Smooth muscle cell (in vitro differentiated cells): Measurements from ENCODE around the gene RASD1. TPM values are rescaled to one million over a fixed set of nuclear protein-coding genes. Genes with fewer than 3 reads are reported as not detected.
A peak's percentile ranks its signal among the peaks of the same experiment; 100 is the strongest.

Experiments
- DNase-seq: peaks from one replicate; lab custom pipeline; 2025; ENCODE audit not compliant: unreplicated experiment; lab: John Stamatoyannopoulos, UW
- H2AFZ ChIP-seq: fragments of 200-600 bp; sonication (generic); 2 replicates; pipeline ENCODE4 v1.6.0; 2016; ENCODE audit warnings: antibody characterized with exemption, low read depth, mild to moderate bottlenecking
- H3F3A ChIP-seq: fragments of 200-600 bp; sonication (generic); 2 replicates; pipeline ENCODE4 v1.6.0; 2017; ENCODE audit warnings: antibody characterized with exemption, low read depth
- H3K27ac ChIP-seq: fragments of 200-600 bp; sonication (generic); 2 replicates; pipeline ENCODE4 v1.5.1; 2016; ENCODE audit warnings: low read depth, mild to moderate bottlenecking
- H3K27me3 ChIP-seq: fragments of 200-600 bp; sonication (generic); 2 replicates; pipeline ENCODE4 v1.6.1; 2016; ENCODE audit warnings: low read depth, mild to moderate bottlenecking
- H3K36me3 ChIP-seq: fragments of 200-600 bp; sonication (generic); 2 replicates; pipeline ENCODE4 v1.5.1; 2016; ENCODE audit warnings: low read depth
- H3K4me1 ChIP-seq: fragments of 200-600 bp; sonication (generic); 2 replicates; pipeline ENCODE4 v1.5.1; 2016; ENCODE audit warnings: low read depth
- H3K4me2 ChIP-seq: fragments of 200-600 bp; sonication (generic); 2 replicates; pipeline ENCODE4 v1.6.0; 2016; ENCODE audit warnings: mild to moderate bottlenecking
- H3K4me3 ChIP-seq: fragments of 200-600 bp; sonication (generic); 2 replicates; pipeline ENCODE4 v1.5.1; 2016; ENCODE audit warnings: mild to moderate bottlenecking
- H3K79me2 ChIP-seq: fragments of 200-600 bp; sonication (generic); 2 replicates; pipeline ENCODE4 v1.6.0; 2016; ENCODE audit warnings: low read depth, mild to moderate bottlenecking
- H3K9ac ChIP-seq: fragments of 200-600 bp; sonication (generic); 2 replicates; pipeline ENCODE4 v1.6.0; 2016; ENCODE audit warnings: low read depth
- H3K9me3 ChIP-seq: fragments of 200-600 bp; sonication (generic); replicated peaks from 2 replicates; pipeline ENCODE4 v1.5.1; 2016; ENCODE audit warnings: low read depth
- H4K20me1 ChIP-seq: fragments of 200-600 bp; sonication (generic); 2 replicates; pipeline ENCODE4 v1.6.0; 2016; ENCODE audit warnings: low read depth
- CTCF ChIP-seq: fragments of 200-600 bp; sonication (generic); IDR thresholded peaks from 2 replicates; pipeline ENCODE4 v1.5.1; 2017; ENCODE audit warnings: borderline replicate concordance, mild to moderate bottlenecking, antibody characterized with exemption; ENCODE audit not compliant: insufficient read depth, poor library complexity, severe bottlenecking
- WGBS: methylation state at CpG from one replicate; pipeline ENCODE4 v1.1.7; 2016; ENCODE audit warnings: low lambda C conversion rate; 5-methylcytosine and 5-hydroxymethylcytosine counted together
- polyA plus RNA-seq: library from polyadenylated mRNA; unstranded; fragments of >200 nt; fragmentation: Nextera tagmentation; extraction: Ambion mirVana; gene quantifications from 2 replicates; pipeline ENCODE4 v1.2.1, GENCODE V29; 2016
- total RNA-seq: library from RNA; depleted of rRNA; stranded (reverse); fragments of >200 nt; gene quantifications from 2 replicates; pipeline ENCODE4 v1.2.3, GENCODE V29; 2014

The RASD1 gene
- total and polyA plus RNA-seq, 2 experiments from 2014 or later: 5.0 to 5.7 TPM

GRCh38 chr17:17500999-17501605, 4.9 kb upstream of the RASD1 start:
- 41% methylated on average over 14 of the region's 14 CpGs for WGBS
- no peaks in the 10 kb centered on the region for H3F3A ChIP-seq
- H3K27me3 ChIP-seq: no peaks in the 10 kb centered on the region
- no peaks in the 10 kb centered on the region for H3K9me3 ChIP-seq
- DNase-seq: no peak
- no peak overlapping the region for H3K4me2 ChIP-seq
- TF ChIP-seq CTCF: peak; percentile 17
- no peak overlapping the region for H3K4me3 ChIP-seq
- no peak overlapping the region for H3K27ac ChIP-seq
- no peaks in the 10 kb centered on the region for H3K79me2 ChIP-seq
- H2AFZ ChIP-seq: no peak overlapping the region
- H4K20me1 ChIP-seq: no peaks in the 10 kb centered on the region
- no peaks in the 10 kb centered on the region for H3K4me1 ChIP-seq
- no peaks in the 10 kb centered on the region for H3K36me3 ChIP-seq
- no peak overlapping the region for H3K9ac ChIP-seq

GRCh38 chr17:17499402-17500145, 3.4 kb upstream of the RASD1 start:
- H2AFZ ChIP-seq: no peak overlapping the region
- H3K36me3 ChIP-seq: no peaks in the 10 kb centered on the region
- peaks cover 14% of the 10 kb centered on the region for H3K4me1 ChIP-seq
- H3K27me3 ChIP-seq: no peaks in the 10 kb centered on the region
- 95% methylated on average over 17 of the region's 17 CpGs for WGBS
- peaks cover 3% of the 10 kb centered on the region for H3F3A ChIP-seq
- H3K79me2 ChIP-seq: no peaks in the 10 kb centered on the region
- H3K27ac ChIP-seq: no peak overlapping the region
- H3K4me3 ChIP-seq: no peak overlapping the region
- H3K4me2 ChIP-seq: no peak overlapping the region
- H3K9me3 ChIP-seq: no peaks in the 10 kb centered on the region
- DNase-seq: no peak
- H3K9ac ChIP-seq: no peak overlapping the region
- TF ChIP-seq CTCF: no peak
- peaks cover 2% of the 10 kb centered on the region for H4K20me1 ChIP-seq

- Histone ChIP-seq H3K4me3 (no peak overlapping the region), H3K27me3 (no peaks in the 10 kb centered on the region), H3K36me3 (no peaks in the 10 kb centered on the region), H2AFZ (no peak overlapping the region), H3K4me1 (peaks cover 22% of the 10 kb centered on the region), H3F3A (peaks cover 3% of the 10 kb centered on the region), H3K79me2 (no peaks in the 10 kb centered on the region), H3K27ac (no peak overlapping the region), H3K9me3 (no peaks in the 10 kb centered on the region), H4K20me1 (peaks cover 9% of the 10 kb centered on the region), H3K4me2 (no peak overlapping the region), H3K9ac (no peak overlapping the region)
- no peak for TF ChIP-seq CTCF
- WGBS: 90% methylated on average over 16 of the region's 16 CpGs
- no peak for DNase-seq
These were observed 2.6 kb upstream of the RASD1 start for GRCh38 chr17:17498606-17499301.
